HG02610 (cell line): ENCODE data around the gene TBX4.
"Not testable (repeated sequence)": the region's sequence is repeated elsewhere in the genome, so short reads cannot be mapped to it uniquely, and the experiment has no call there.

ENCODE experiments used
- ATAC-seq: cut with Tn5 transposase; IDR thresholded peaks from one replicate; pipeline ENCODE4 v1.9.1; 2021; ENCODE audit warnings: mild to moderate bottlenecking, moderate library complexity; ENCODE audit not compliant: unreplicated experiment

Gene TBX4

GRCh38 chr17:61496174-61496956, 44.1 kb downstream of the TBX4 start:
- ATAC-seq = no peak

GRCh38 chr17:61496957-61497653, 44.9 kb downstream of the TBX4 start:
- no peak for ATAC-seq

- no peak for ATAC-seq
Observed at GRCh38 chr17:61498042-61498994, 46.1 kb downstream of the TBX4 start.

GRCh38 chr17:61499632-61500031, 47.4 kb downstream of the TBX4 start:
- no peak for ATAC-seq

GRCh38 chr17:61500287-61500686, 48.1 kb downstream of the TBX4 start:
- ATAC-seq = no peak

- ATAC-seq = no peak
Observed at GRCh38 chr17:61502292-61502691, 50.1 kb downstream of the TBX4 start.

- ATAC-seq = no peak
Observed at GRCh38 chr17:61503961-61504360, 51.7 kb downstream of the TBX4 start.

GRCh38 chr17:61504697-61505096, 52.5 kb downstream of the TBX4 start:
- ATAC-seq = no peak

GRCh38 chr17:61505846-61506627, 53.8 kb downstream of the TBX4 start:
- no peak for ATAC-seq

GRCh38 chr17:61507383-61508066, 55.3 kb downstream of the TBX4 start:
- ATAC-seq = no peak

GRCh38 chr17:61508912-61509311, 56.7 kb downstream of the TBX4 start:
- ATAC-seq = no peak

- not testable (repeated sequence) for ATAC-seq
Observed at GRCh38 chr17:61509454-61509853, 57.2 kb downstream of the TBX4 start.

GRCh38 chr17:61510237-61510636, 58.0 kb downstream of the TBX4 start:
- ATAC-seq = no peak

GRCh38 chr17:61510991-61511390, 58.8 kb downstream of the TBX4 start:
- no peak for ATAC-seq

- no peak for ATAC-seq
Observed at GRCh38 chr17:61511480-61512182, 59.4 kb downstream of the TBX4 start.

GRCh38 chr17:61514491-61514890, 62.3 kb downstream of the TBX4 start:
- ATAC-seq = no peak

- ATAC-seq = no peak
Observed at GRCh38 chr17:61517265-61517664, 65.0 kb downstream of the TBX4 start.

- ATAC-seq = no peak
Observed at GRCh38 chr17:61517843-61518606, 65.8 kb downstream of the TBX4 start.

GRCh38 chr17:61519139-61519538, 66.9 kb downstream of the TBX4 start:
- ATAC-seq = no peak
